ENCODE measurements around the gene BTN3A1. TPM values are rescaled to one million over a fixed set of nuclear protein-coding genes. Genes with fewer than 3 reads are reported as not detected.

BTN3A1 gene
- total RNA-seq, 1 donor, result 39.3 TPM

DNA sequence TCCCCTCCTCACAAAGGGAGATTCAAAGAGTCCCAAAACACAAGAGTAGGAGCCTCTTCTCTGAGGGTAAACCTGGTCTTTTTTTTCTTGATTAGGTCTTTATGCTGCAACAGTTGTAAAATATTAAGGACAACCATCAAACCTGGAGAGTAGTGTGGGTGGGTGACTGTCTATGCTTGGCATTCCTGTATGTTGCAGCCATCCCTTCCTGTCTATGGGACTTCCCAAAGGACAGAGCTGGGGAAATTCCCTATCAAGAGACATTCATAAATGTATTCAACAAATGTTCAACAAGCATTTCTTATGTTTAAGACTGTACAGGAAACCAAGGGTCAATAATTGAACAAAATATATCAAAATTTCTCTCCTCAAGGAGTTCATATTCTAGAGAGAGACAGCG lies 13.6 kb upstream of the BTN3A1 start:
- no peak overlapping the region for H3K4me3 ChIP-seq (ENCODE audit: low read depth, low read length)
- no peak for DNase-seq (ENCODE audit: low read depth)
- TF ChIP-seq CTCF (IDR thresholded peaks at IDR 0.05; ENCODE audit: insufficient read depth, low read depth, low read length), result no peak

DNA sequence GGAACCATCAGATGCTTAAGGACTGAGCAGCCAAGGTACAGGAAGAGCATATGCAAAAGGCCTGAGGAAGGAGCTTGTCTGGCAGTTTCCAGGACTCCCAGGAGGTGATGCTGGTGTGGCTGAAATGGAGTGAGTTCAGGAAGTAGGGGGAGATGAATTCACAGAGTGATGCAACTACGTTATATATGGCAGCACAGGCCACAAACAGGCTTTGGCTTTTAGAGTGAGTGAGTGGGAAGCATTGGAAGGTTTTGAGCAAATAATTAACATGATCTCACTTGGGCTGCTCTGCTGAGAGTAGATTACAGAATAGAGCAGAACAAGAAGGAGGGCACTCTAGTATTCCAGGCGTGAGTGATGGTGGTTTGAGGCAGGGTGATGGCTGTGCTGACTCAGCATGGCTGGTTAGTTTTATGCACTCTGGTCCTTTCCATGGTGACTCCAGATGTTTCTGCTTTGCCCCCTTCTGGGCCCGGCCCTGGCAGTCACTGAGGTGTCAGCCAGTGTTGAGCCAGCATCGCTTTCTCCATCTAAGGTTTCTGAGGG lies 12.7 kb upstream of the BTN3A1 start:
- peak; percentile 20 for DNase-seq (ENCODE audit: low read depth)
- no peak for TF ChIP-seq CTCF (IDR thresholded peaks at IDR 0.05; ENCODE audit: insufficient read depth, low read depth, low read length)
- no peak overlapping the region for H3K4me3 ChIP-seq (ENCODE audit: low read depth, low read length)

- TF ChIP-seq CTCF (IDR thresholded peaks at IDR 0.05; ENCODE audit: insufficient read depth, low read depth, low read length), result no peak
- no peak overlapping the region for H3K4me3 ChIP-seq (ENCODE audit: low read depth, low read length)
- peak; percentile 21 for DNase-seq (ENCODE audit: low read depth)
Measured at GRCh38 chr6:26390531-26390930, 11.5 kb upstream of the BTN3A1 start.

DNA sequence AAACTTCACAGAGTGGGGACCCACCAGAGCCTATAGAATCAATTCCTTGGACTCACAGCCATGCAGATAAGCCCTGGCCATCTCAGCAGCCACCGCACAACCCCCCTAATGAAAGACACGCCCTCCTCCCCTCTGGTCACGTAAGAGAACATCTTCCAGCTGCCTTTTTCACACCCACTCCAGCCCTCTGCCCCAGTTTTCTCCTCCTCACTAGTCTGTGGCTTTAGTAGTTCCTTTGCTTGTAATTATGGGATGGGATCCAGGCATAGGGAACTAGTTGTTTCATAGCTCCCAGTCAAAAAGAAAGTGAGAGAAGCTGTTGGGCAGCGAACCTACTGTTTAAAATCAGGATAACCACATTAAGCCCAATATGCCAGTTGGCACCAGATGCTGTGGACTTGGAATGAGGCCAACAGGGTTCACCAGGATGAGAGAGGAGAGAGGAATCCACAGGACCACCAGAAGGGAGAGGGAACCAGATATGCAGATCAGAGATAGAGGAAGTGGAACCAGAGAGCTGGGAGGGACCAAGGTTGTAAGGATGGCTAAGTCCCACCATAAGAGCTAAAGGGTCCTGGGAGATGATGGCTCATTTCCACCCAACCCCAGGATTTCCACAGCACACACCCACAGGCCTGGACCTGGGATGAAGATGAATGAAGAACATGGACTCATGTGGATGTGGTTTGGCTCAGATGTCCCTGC lies 9.0 kb upstream of the BTN3A1 start:
- peak; percentile 41 for DNase-seq (ENCODE audit: low read depth)
- no peak for TF ChIP-seq CTCF (IDR thresholded peaks at IDR 0.05; ENCODE audit: insufficient read depth, low read depth, low read length)
- H3K4me3 ChIP-seq (ENCODE audit: low read depth, low read length), result no peak overlapping the region

- DNase-seq (ENCODE audit: low read depth), result peak; percentile 59
- TF ChIP-seq CTCF (IDR thresholded peaks at IDR 0.05; ENCODE audit: insufficient read depth, low read depth, low read length), result no peak
- no peak overlapping the region for H3K4me3 ChIP-seq (ENCODE audit: low read depth, low read length)
Measured at GRCh38 chr6:26394289-26394688, 7.8 kb upstream of the BTN3A1 start.

DNA sequence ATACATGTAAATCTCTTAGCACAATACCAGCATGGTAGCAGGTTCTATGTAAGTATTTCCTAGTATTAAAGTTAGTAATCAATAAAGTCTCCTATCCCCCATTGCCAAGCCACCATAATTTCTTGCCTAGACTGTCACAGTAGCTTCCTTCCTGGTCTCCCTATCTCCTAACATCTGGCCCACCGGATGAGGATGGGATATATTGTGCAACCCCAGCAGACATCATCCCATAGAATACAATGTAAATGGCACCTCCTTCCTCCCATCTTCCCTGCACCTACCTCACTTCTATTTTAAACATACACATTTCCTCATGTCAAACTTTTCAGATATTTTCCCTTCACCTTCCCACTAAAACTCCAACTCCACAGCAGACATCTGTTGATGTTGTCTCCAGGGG lies 3.5 kb upstream of the BTN3A1 start:
- DNase-seq (ENCODE audit: low read depth), result no peak
- no peak for TF ChIP-seq CTCF (IDR thresholded peaks at IDR 0.05; ENCODE audit: insufficient read depth, low read depth, low read length)
- H3K4me3 ChIP-seq (ENCODE audit: low read depth, low read length), result no peak overlapping the region

- TF ChIP-seq CTCF (IDR thresholded peaks at IDR 0.05; ENCODE audit: insufficient read depth, low read depth, low read length), result no peak
- no peak for DNase-seq (ENCODE audit: low read depth)
- no peak overlapping the region for H3K4me3 ChIP-seq (ENCODE audit: low read depth, low read length)
Measured at GRCh38 chr6:26400626-26401025, 1.4 kb upstream of the BTN3A1 start.

Data from fibroblast of villous mesenchyme (primary cell).